Measurements from ENCODE around the gene LPAR4. TPM values are rescaled to one million over a fixed set of nuclear protein-coding genes. Genes with fewer than 3 reads are reported as not detected.

Gene LPAR4, protein sequence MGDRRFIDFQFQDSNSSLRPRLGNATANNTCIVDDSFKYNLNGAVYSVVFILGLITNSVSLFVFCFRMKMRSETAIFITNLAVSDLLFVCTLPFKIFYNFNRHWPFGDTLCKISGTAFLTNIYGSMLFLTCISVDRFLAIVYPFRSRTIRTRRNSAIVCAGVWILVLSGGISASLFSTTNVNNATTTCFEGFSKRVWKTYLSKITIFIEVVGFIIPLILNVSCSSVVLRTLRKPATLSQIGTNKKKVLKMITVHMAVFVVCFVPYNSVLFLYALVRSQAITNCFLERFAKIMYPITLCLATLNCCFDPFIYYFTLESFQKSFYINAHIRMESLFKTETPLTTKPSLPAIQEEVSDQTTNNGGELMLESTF
- polyA plus RNA-seq: not detected

DNA sequence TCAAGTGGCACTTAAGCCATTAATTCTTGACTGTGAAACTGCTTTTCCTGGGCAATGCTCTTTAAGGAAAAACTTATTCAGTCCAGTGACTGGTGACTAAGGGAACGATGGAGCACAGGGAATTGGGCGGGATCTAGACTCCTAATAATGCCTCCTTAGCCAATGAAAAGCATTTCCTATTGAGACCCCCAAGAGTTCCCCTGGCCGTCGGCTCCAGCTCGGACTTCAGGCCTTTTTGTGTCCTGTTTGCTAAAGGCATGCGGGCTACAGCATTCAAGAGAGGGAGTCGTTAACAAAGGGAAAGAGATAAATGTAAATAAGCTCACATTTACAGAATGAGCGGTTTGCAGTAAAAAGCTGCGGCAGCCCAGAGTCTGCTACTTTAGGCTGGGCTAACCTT is at the start of gene LPAR4:
LPAR4 (plus strand) TSS at position 232 of the 400 bp plus-strand sequence. CDS start 7,150 bp downstream, outside the sequence.
- Mint-ChIP-seq H3K4me1 (no peaks in the 10 kb centered on the region), H3K9me3 (peaks cover 0 to 2% (median 0%) of the 10 kb centered on the region in 6 donors), H3K4me3 (no peak within 1 kb of the TSS), H3K27ac (no peak within 1 kb of the TSS), H3K36me3 (no peaks in the 10 kb centered on the region), H3K27me3 (ENCODE audit: low read depth in 3 of 3) (peaks cover 2 to 11% (median 3%) of the 10 kb centered on the region in 3 donors)
- DNase-seq: no peak

DNA sequence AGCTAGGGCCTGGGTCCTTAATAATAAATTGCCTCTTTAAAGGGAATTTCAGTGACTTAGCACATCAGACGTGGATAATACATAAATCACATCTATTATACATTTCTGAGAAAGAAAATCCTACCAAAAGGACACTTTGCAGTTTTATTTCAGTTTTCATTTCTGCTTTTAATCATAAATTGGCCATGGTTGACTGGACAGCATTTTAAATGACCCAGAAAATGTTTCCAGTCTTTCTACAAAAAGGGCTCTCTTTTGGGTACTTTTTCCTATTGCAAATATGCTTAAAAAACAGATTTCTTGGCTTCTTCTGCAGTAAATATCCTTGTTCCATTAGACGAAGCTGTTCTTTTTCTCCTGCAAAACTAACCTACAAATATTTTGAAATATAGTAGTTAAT is 41.4 kb upstream of the LPAR4 start:
- Mint-ChIP-seq H3K4me3 (no peak overlapping the region), H3K27ac (no peak overlapping the region), H3K27me3 (ENCODE audit: low read depth in 3 of 3) (peaks cover 0 to 2% (median 0%) of the 10 kb centered on the region in 3 donors), H3K9me3 (no peaks in the 10 kb centered on the region), H3K4me1 (no peaks in the 10 kb centered on the region), H3K36me3 (no peaks in the 10 kb centered on the region)
- DNase-seq: no peak

DNA sequence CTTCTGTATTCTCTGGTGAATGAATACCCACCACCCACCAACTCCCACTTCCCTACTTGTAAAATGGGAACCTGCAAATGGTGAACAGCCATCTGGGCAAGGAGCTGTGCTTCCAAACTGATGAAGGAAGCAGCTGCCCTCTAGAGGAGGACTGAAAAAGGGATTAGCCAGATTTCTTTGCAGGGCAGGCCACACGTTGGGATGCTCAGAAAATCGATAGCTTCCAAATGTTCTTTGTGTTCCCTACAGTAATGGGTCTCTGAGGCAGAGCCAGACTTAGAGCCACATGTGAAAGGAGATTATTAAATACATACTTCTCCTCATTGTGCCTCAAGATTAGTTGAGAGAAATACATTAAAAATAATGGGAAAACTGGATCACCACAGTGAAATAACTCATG is 39.3 kb upstream of the LPAR4 start:
- no peak for DNase-seq
- H3K27me3 Mint-ChIP-seq (ENCODE audit: low read depth in 3 of 3): peaks cover 0 to 7% (median 2%) of the 10 kb centered on the region in 3 donors
- H3K4me1 Mint-ChIP-seq: no peaks in the 10 kb centered on the region
- no peak overlapping the region for H3K4me3 Mint-ChIP-seq
- H3K27ac Mint-ChIP-seq: no peak overlapping the region
- no peaks in the 10 kb centered on the region for H3K9me3 Mint-ChIP-seq
- no peaks in the 10 kb centered on the region for H3K36me3 Mint-ChIP-seq

DNA sequence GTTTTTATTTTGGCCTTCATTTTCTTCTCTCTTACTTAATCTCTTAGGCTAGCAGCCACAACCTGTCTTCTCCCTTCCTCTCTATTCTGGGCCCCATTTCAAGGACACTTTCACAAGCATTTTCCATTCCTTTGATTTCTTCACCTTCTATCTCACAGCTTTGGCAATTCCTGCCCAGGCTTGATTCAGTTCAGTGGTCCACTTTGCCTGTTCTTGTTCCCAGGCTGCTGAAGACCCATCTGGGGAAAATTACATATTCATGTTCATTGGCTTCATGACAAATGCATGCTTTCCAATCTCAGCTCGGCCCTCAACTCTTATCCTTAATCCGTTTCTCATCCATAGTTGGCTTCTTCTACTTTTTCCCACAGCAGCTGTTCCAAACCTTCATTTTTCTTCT is 38.7 kb upstream of the LPAR4 start:
- no peaks in the 10 kb centered on the region for H3K36me3 Mint-ChIP-seq
- no peak overlapping the region for H3K4me3 Mint-ChIP-seq
- DNase-seq: no peak
- H3K9me3 Mint-ChIP-seq: peaks cover 0 to 1% (median 0%) of the 10 kb centered on the region in 6 donors
- no peaks in the 10 kb centered on the region for H3K4me1 Mint-ChIP-seq
- H3K27ac Mint-ChIP-seq: no peak overlapping the region
- H3K27me3 Mint-ChIP-seq (ENCODE audit: low read depth in 3 of 3): peaks cover 0 to 13% (median 2%) of the 10 kb centered on the region in 3 donors

DNA sequence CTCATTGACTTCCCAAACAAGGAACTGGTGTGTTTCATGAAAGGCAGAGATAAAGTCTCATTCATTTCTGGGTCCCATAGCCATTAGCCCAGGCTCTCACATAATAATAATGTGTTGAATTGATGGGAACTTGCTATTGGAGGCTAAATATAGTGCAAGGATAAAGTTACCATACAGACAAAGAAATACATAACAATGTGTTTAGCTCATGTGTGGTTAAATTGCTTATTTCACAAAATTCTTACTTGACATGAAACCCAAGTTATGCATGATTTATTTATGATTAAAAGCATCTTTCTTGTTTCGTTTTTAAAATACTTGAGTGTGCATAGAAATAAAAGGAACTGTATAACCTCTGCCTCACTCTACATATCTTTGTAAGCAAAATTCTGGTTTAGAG is 37.3 kb upstream of the LPAR4 start:
- H3K27me3 Mint-ChIP-seq (ENCODE audit: low read depth in 3 of 3): peaks cover 0 to 13% (median 2%) of the 10 kb centered on the region in 3 donors
- no peaks in the 10 kb centered on the region for H3K36me3 Mint-ChIP-seq
- DNase-seq: no peak
- H3K27ac Mint-ChIP-seq: no peak overlapping the region
- peaks cover 0 to 1% (median 0%) of the 10 kb centered on the region in 6 donors for H3K9me3 Mint-ChIP-seq
- H3K4me1 Mint-ChIP-seq: no peaks in the 10 kb centered on the region
- H3K4me3 Mint-ChIP-seq: no peak overlapping the region

DNA sequence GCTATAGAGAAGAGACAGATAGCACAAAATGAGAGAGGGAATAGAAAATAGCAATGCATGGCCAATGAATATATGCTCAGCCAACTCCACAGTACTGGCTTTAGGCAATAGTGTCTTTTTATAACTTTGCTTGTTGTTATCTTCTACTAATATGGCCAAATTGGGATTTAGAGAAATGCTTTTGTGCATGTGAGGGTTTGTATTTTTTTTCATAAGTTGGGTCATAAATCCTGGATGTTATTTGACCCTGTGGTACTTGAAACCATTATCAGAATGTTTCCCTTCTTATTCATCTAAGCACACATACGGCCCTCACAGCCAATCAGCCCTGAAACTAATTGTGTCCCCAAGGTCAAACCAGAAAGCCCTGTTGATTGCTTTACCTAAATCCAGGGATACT is 35.2 kb upstream of the LPAR4 start:
- Mint-ChIP-seq H3K4me1 (no peaks in the 10 kb centered on the region), H3K4me3 (no peak overlapping the region), H3K27ac (no peak overlapping the region), H3K27me3 (ENCODE audit: low read depth in 3 of 3) (peaks cover 2 to 13% (median 3%) of the 10 kb centered on the region in 3 donors), H3K36me3 (no peaks in the 10 kb centered on the region), H3K9me3 (peaks cover 0 to 1% (median 0%) of the 10 kb centered on the region in 6 donors)
- DNase-seq: no peak

DNA sequence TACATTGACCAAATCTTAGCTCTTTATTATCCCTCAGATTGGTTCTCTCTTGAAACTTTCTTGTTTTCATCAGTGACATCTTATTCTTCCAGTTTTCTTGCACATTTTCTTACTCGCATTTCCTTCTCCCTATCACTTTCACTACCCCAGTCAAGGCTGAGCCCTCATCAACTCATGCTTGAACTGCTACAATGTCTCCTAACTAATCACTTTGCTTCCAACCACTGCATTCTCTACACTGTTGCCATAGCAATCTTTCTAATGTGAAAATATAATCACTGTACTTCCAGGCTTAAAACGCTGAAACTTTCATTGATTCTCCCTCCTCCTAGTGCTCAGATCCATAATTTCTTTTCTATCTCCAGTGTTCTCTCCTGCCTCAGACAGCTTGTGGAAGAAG is 22.2 kb upstream of the LPAR4 start:
- no peak overlapping the region for H3K4me3 Mint-ChIP-seq
- no peak overlapping the region for H3K27ac Mint-ChIP-seq
- DNase-seq: no peak
- H3K27me3 Mint-ChIP-seq (ENCODE audit: low read depth in 3 of 3): no peaks in the 10 kb centered on the region
- H3K36me3 Mint-ChIP-seq: no peaks in the 10 kb centered on the region
- no peaks in the 10 kb centered on the region for H3K4me1 Mint-ChIP-seq
- H3K9me3 Mint-ChIP-seq: peaks cover 0 to 2% (median 0%) of the 10 kb centered on the region in 6 donors

DNA sequence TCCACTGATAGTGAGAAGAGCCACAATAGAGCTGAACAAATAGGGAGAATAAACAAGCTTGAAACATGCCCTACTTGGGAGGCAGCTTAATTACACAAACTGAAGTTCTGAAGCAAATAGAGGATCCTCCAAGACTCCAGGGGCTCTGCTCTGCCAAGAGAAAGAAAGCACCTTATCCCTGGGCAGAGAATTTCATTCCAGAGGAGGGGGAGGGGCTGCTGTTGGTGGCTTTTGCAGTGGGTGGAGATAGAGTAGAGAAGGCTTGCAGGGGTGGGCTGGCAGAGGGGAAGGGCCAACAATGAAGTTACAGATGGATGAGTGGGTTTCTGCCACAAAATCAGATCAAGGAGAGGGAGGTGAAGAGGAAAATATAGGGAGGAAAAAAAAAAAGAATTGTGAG is 1.0 kb upstream of the LPAR4 start:
- Mint-ChIP-seq H3K4me3 (no peak overlapping the region), H3K36me3 (no peaks in the 10 kb centered on the region), H3K27ac (no peak overlapping the region), H3K9me3 (peaks cover 0 to 2% (median 0%) of the 10 kb centered on the region in 6 donors), H3K27me3 (ENCODE audit: low read depth in 3 of 3) (peaks cover 2 to 11% (median 3%) of the 10 kb centered on the region in 3 donors), H3K4me1 (no peaks in the 10 kb centered on the region)
- no peak for DNase-seq

DNA sequence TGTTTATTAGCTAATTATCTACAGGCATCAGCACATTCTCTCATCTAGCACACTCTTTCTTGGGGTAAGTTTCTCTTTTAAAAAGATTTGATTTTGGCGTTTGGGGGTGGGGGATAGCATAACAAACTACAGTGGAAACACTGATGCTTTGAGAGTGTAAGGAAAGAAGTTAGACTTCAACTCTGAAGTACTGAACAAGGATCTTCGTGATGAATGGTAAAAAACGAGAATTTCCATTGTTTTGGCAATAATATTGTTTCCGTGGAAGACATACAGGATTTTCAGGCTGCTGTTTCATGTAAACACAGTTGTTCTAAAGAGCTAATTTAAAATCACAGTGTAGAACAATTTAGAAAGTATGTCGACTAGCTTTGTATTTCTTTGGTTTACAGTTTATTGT is 451 bp downstream of the LPAR4 start:
- Mint-ChIP-seq H3K9me3 (peaks cover 0 to 2% (median 0%) of the 10 kb centered on the region in 6 donors), H3K27me3 (ENCODE audit: low read depth in 3 of 3) (peaks cover 2 to 10% (median 3%) of the 10 kb centered on the region in 3 donors)
- no peak for DNase-seq

DNA sequence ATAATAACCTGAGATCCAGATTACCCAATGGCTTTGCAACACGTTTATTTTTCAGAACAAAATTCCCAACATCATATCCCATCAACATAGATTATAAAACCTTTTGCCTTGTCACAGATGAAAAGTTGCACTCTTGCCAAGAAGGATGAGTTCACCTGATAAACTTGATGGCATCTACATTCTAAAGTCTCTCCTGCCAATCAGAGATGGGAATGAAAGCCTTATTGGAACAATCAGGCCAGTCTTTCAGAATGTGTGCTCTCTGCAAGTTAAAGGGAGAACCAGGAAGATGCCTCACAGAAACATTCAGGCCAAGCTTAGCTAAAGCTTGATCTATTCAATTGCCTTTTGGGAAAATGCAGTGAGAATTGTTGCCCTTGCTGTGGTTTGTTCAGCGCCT is 1.3 kb downstream of the LPAR4 start:
- Mint-ChIP-seq H3K27ac (no peak overlapping the region), H3K4me3 (no peak overlapping the region), H3K4me1 (no peaks in the 10 kb centered on the region), H3K27me3 (ENCODE audit: low read depth in 3 of 3) (peaks cover 2 to 9% (median 3%) of the 10 kb centered on the region in 3 donors), H3K36me3 (no peaks in the 10 kb centered on the region), H3K9me3 (peaks cover 0 to 2% (median 0%) of the 10 kb centered on the region in 6 donors)
- DNase-seq: no peak

More for the DNA sequence above, 451 bp downstream of the LPAR4 start:
- H3K4me1 Mint-ChIP-seq: no peaks in the 10 kb centered on the region
- H3K36me3 Mint-ChIP-seq: no peaks in the 10 kb centered on the region
- H3K27ac Mint-ChIP-seq: no peak overlapping the region
- no peak overlapping the region for H3K4me3 Mint-ChIP-seq

DNA sequence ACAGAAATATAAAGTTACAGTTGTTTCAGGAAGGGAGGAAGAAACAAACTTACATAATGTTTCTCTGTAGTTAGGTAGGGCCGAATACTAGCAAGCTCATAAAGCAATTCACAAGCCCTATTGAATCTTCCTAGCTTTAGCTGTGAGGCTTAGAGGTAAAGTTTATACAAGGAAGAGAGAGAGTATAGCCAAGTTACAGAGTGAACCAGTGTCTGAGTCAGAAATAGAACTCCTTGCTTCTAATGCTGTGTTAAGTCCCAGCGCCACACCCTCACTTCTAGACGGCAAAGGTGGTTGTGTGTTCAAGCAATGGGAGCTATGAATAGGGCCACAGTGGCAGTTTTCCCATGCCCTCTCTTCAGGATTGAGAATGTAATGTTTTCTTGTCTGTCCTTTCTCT is 6.1 kb downstream of the LPAR4 start:
- Mint-ChIP-seq H3K27ac (no peak overlapping the region), H3K9me3 (no peaks in the 10 kb centered on the region), H3K4me3 (no peak overlapping the region), H3K36me3 (no peaks in the 10 kb centered on the region), H3K27me3 (ENCODE audit: low read depth in 3 of 3) (peaks cover 0 to 5% (median 2%) of the 10 kb centered on the region in 3 donors), H3K4me1 (no peaks in the 10 kb centered on the region)
- no peak for DNase-seq

DNA sequence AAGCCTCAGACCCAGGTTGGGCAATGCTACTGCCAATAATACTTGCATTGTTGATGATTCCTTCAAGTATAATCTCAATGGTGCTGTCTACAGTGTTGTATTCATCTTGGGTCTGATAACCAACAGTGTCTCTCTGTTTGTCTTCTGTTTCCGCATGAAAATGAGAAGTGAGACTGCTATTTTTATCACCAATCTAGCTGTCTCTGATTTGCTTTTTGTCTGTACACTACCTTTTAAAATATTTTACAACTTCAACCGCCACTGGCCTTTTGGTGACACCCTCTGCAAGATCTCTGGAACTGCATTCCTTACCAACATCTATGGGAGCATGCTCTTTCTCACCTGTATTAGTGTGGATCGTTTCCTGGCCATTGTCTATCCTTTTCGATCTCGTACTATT is 7.4 kb downstream of the LPAR4 start:
- DNase-seq: no peak
- Mint-ChIP-seq H3K4me3 (no peak overlapping the region), H3K27ac (no peak overlapping the region), H3K9me3 (no peaks in the 10 kb centered on the region), H3K27me3 (ENCODE audit: low read depth in 3 of 3) (peaks cover 0 to 8% (median 2%) of the 10 kb centered on the region in 3 donors), H3K4me1 (no peaks in the 10 kb centered on the region), H3K36me3 (no peaks in the 10 kb centered on the region)

DNA sequence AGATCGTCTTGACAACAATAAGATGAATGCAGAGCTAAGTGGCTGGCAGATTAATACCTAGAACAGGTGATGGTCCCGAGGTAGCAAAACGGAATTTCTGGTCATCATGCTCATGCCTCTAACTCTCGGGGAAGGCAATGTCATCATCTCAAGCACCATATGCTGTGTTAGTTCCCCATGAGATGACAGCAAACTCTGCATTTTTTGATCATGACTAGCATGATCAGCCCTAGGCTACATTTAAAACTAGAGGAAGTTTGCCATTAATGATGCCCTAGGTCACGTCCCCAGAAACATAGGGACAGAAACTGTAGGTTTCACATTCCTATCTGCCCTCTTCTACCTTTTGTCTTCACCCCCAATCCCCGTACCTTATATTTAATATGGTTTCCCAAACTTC is 11.6 kb downstream of the LPAR4 start:
- no peaks in the 10 kb centered on the region for H3K36me3 Mint-ChIP-seq
- no peak overlapping the region for H3K27ac Mint-ChIP-seq
- no peaks in the 10 kb centered on the region for H3K9me3 Mint-ChIP-seq
- H3K4me3 Mint-ChIP-seq: no peak overlapping the region
- no peaks in the 10 kb centered on the region for H3K4me1 Mint-ChIP-seq
- DNase-seq: no peak
- peaks cover 0 to 8% (median 2%) of the 10 kb centered on the region in 3 donors for H3K27me3 Mint-ChIP-seq (ENCODE audit: low read depth in 3 of 3)

DNA sequence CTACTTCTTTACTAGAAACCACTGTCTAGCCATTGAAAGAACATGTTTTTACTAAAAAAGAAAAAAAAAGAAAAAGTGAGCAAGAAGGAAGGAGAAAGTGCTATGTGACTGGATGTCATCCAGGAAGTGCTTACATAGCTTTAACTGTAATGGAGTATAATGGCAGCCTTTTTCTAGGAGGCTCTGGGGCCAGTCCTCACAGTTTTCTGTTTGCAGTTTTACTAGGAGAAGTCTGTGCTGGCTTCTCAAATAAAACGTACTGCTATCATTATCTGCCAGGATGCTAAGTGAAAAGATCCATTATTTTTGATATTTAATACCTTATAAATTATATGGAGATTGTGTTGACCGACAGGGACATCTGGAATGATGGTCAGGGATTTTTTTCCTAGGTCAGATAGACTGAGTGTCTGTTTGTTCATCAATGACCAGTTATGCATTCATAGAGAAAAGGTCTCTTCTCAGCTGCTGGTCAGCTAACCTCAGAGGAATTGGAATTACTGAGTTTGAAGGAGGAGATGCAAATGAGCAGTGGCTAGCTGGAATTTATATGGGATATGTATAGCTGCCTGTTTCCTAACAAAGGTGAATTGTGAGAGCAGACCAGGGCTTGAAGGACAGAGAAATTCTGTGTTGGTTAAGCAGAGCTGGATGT is 21.7 kb downstream of the LPAR4 start:
- Mint-ChIP-seq H3K4me3 (no peak overlapping the region), H3K27me3 (ENCODE audit: low read depth in 3 of 3) (peaks cover 0 to 6% (median 2%) of the 10 kb centered on the region in 3 donors), H3K27ac (no peak overlapping the region), H3K36me3 (no peaks in the 10 kb centered on the region), H3K4me1 (no peaks in the 10 kb centered on the region), H3K9me3 (no peaks in the 10 kb centered on the region)
- DNase-seq: no peak

All from immature natural killer cell (primary cell).